ENCODE measurements around the gene KREMEN1. TPM values are rescaled to one million over a fixed set of nuclear protein-coding genes. Genes with fewer than 3 reads are reported as not detected.

Gene KREMEN1
- total RNA-seq, 1 donor from 2014 or later: not detected

Other genes with a start within 250 kb of the KREMEN1 start
- 0.64 and 0.68 TPM in 2 replicates for gene ZNRF3, start 189.5 kb upstream of the KREMEN1 start, total RNA-seq
- not detected in 2 replicates for gene C22orf31, start 11.2 kb upstream of the KREMEN1 start, total RNA-seq
- gene EMID1, start 132.9 kb downstream of the KREMEN1 start, total RNA-seq: not detected in 2 replicates
- 44.8 and 48.0 TPM in 2 replicates for gene RHBDD3, start 194.9 kb downstream of the KREMEN1 start, total RNA-seq
- gene EWSR1, start 195.2 kb downstream of the KREMEN1 start, total RNA-seq: 390 and 397 TPM in 2 replicates
- 2.7 TPM in 2 replicates for gene GAS2L1, start 233.6 kb downstream of the KREMEN1 start, total RNA-seq
- 0.49 and 0.76 TPM in 2 replicates for gene RASL10A, start 242.7 kb downstream of the KREMEN1 start, total RNA-seq

Measured in T-helper 1 cell treated with Interleukin-12 subunit alpha and Interleukin-12 subunit beta and Interleukin-4 antibody, amounts not matched to agents 30 ng/mL and 1 ng/mL, for 36 hours (primary cell).